Measurements from ENCODE around the gene FBXL15. TPM values are rescaled to one million over a fixed set of nuclear protein-coding genes. Genes with fewer than 3 reads are reported as not detected.

The FBXL15 gene
- total RNA-seq, 1 donor from 2014 or later = 23.4 TPM

- no peak overlapping the region for H3K4me3 Mint-ChIP-seq (ENCODE audit: unreplicated experiment)
- H3K27me3 Mint-ChIP-seq (ENCODE audit: unreplicated experiment) = peaks cover 2% of the 10 kb centered on the region
- H3K4me1 Mint-ChIP-seq (ENCODE audit: low read depth, unreplicated experiment) = no peaks in the 10 kb centered on the region
- H3K36me3 Mint-ChIP-seq (ENCODE audit: unreplicated experiment) = no peaks in the 10 kb centered on the region
- DNase-seq = no peak
- no peak for TF ChIP-seq CTCF (IDR thresholded peaks at IDR 0.05; ENCODE audit: partially characterized antibody, unreplicated experiment)
- no peak overlapping the region for H3K27ac Mint-ChIP-seq (ENCODE audit: unreplicated experiment)
- H3K9me3 Mint-ChIP-seq (ENCODE audit: unreplicated experiment) = no peaks in the 10 kb centered on the region
Measured at GRCh38 chr10:102376901-102377300, 43.7 kb upstream of the FBXL15 start.

- no peak for TF ChIP-seq CTCF (IDR thresholded peaks at IDR 0.05; ENCODE audit: partially characterized antibody, unreplicated experiment)
- no peak overlapping the region for H3K27ac Mint-ChIP-seq (ENCODE audit: unreplicated experiment)
- no peaks in the 10 kb centered on the region for H3K36me3 Mint-ChIP-seq (ENCODE audit: unreplicated experiment)
- no peaks in the 10 kb centered on the region for H3K9me3 Mint-ChIP-seq (ENCODE audit: unreplicated experiment)
- H3K4me3 Mint-ChIP-seq (ENCODE audit: unreplicated experiment) = no peak overlapping the region
- no peaks in the 10 kb centered on the region for H3K4me1 Mint-ChIP-seq (ENCODE audit: low read depth, unreplicated experiment)
- H3K27me3 Mint-ChIP-seq (ENCODE audit: unreplicated experiment) = peaks cover 2% of the 10 kb centered on the region
- no peak for DNase-seq
Measured at GRCh38 chr10:102379383-102379782, 41.3 kb upstream of the FBXL15 start.

GRCh38 chr10:102381983-102382382 is 38.7 kb upstream of the FBXL15 start:
- H3K9me3 Mint-ChIP-seq (ENCODE audit: unreplicated experiment) = no peaks in the 10 kb centered on the region
- DNase-seq = no peak
- no peaks in the 10 kb centered on the region for H3K4me1 Mint-ChIP-seq (ENCODE audit: low read depth, unreplicated experiment)
- H3K4me3 Mint-ChIP-seq (ENCODE audit: unreplicated experiment) = no peak overlapping the region
- no peak overlapping the region for H3K27ac Mint-ChIP-seq (ENCODE audit: unreplicated experiment)
- H3K36me3 Mint-ChIP-seq (ENCODE audit: unreplicated experiment) = no peaks in the 10 kb centered on the region
- peaks cover 2% of the 10 kb centered on the region for H3K27me3 Mint-ChIP-seq (ENCODE audit: unreplicated experiment)
- no peak for TF ChIP-seq CTCF (IDR thresholded peaks at IDR 0.05; ENCODE audit: partially characterized antibody, unreplicated experiment)

- Mint-ChIP-seq H3K27ac (ENCODE audit: unreplicated experiment) (no peak overlapping the region), H3K4me1 (ENCODE audit: low read depth, unreplicated experiment) (no peaks in the 10 kb centered on the region), H3K27me3 (ENCODE audit: unreplicated experiment) (peaks cover 2% of the 10 kb centered on the region), H3K36me3 (ENCODE audit: unreplicated experiment) (no peaks in the 10 kb centered on the region), H3K4me3 (ENCODE audit: unreplicated experiment) (no peak overlapping the region), H3K9me3 (ENCODE audit: unreplicated experiment) (no peaks in the 10 kb centered on the region)
- no peak for TF ChIP-seq CTCF (IDR thresholded peaks at IDR 0.05; ENCODE audit: partially characterized antibody, unreplicated experiment)
- no peak for DNase-seq
Measured at GRCh38 chr10:102382871-102383270, 37.8 kb upstream of the FBXL15 start.

GRCh38 chr10:102384053-102384452 is 36.6 kb upstream of the FBXL15 start:
- Mint-ChIP-seq H3K4me1 (ENCODE audit: low read depth, unreplicated experiment) (no peaks in the 10 kb centered on the region), H3K36me3 (ENCODE audit: unreplicated experiment) (no peaks in the 10 kb centered on the region), H3K4me3 (ENCODE audit: unreplicated experiment) (no peak overlapping the region), H3K27ac (ENCODE audit: unreplicated experiment) (no peak overlapping the region), H3K9me3 (ENCODE audit: unreplicated experiment) (no peaks in the 10 kb centered on the region), H3K27me3 (ENCODE audit: unreplicated experiment) (peaks cover 2% of the 10 kb centered on the region)
- DNase-seq = no peak
- no peak for TF ChIP-seq CTCF (IDR thresholded peaks at IDR 0.05; ENCODE audit: partially characterized antibody, unreplicated experiment)
